CD4-positive, alpha-beta T cell treated with Interferon alpha-2 for 1 hour (primary cell): Measurements from ENCODE around the gene PANK4.
"Not testable (repeated sequence)": the region's sequence is repeated elsewhere in the genome, so short reads cannot be mapped to it uniquely, and the experiment has no call there.

ENCODE experiments used
- DNase-seq, 2 donors: peaks; one replicate each; pipeline ENCODE4 v3.0.0-alpha.2; 2020 to 2022

The PANK4 gene

DNA sequence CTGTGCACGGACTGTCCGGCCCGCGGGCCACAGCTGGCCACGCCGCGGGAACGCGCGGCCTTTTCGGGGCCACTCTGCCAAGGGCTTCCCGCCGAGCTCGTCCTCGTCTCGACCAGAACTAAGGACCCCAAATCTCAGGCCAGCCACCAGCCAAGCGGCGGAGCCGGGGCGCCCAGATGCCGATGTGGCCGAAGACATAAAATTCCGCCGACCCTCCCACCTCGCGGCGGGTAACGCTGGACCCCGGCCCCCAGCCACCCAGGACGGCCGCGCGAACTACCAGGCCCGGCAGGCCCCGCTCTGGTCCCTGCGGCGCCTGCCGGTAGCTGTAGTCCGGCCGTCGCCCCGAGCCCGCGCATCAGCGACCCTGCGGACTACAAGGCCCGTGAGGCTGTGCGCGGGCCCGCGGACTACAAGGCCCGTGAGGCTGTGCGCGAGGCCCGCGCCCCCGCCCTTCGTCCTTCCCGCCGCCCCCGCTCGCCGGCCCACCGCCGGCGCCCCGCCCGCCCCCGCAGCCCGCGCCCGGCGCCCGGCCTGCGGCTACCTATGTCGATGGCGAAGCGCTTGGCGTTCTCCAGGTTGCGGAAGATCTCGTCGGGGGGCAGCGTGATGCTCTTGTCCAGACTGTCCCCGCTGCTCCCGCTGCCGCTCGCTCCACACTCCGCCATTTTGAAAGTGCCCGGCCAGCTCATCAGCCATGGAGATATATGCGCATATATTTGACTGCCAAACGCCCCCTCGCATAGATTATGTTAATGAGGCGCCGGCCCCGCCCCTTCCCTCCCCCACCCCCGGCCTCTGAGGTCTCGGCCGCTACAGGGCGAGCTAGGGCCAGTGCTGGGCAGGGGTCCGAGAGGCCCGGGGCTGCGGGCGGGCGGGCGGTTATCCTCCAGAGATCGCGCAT is at the start of gene PANK4:
TSS of gene PANK4 (minus strand) at position 677 of the 904 bp plus-strand sequence. CDS start at position 668, 9 bp downstream.
- peak; percentile 88 to 91 for DNase-seq

DNA sequence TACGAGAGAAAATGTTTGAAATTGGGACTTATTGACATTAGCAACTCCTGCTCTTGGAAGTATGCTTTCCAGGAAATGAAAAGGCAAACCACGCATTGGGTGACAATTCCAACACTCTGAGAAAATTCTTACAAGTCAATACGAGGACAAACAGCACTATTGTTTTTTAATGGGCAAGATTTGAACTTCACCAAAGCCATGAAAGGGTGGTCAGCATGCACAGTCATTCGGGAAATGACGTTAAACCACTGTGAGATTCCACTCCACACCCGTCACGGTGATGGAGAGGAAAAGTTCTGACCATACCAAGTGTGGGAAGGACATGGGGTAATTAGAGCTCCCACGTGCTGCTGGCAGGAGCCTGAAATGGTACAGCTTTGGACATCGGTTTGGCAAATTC is 48.0 kb upstream of the PANK4 start:
- no peak for DNase-seq

DNA sequence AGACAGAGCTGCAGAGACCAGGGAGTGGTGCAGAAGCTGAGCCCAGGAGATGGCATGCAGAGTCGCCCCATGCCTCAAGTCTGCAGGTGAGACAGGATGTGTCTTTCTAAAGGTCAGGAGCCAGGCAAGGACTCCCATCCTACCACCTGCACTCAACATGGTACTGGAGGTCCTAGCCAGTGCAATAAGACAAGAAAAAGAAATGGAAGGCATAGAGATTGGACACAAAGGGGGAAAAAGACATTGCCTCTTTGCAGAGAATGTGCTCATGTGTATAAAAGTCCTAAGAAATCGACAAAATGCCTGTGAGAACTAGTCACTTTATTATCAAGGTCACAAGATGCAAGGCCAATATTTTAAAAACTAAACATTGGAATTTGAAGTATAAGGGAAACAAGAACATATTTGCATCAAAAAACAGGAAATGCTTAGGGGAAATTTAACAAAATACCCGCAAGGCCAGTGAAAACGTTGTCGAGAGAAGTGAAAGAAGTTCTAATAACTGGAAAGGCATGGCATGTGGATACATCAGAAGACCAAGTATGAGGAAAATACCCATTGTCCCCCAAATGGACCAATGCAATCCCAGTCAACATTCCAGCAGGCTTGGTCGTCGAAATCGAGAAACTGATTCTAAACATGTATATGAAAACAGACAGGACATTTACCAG is 47.0 kb upstream of the PANK4 start:
- DNase-seq, result no peak

DNA sequence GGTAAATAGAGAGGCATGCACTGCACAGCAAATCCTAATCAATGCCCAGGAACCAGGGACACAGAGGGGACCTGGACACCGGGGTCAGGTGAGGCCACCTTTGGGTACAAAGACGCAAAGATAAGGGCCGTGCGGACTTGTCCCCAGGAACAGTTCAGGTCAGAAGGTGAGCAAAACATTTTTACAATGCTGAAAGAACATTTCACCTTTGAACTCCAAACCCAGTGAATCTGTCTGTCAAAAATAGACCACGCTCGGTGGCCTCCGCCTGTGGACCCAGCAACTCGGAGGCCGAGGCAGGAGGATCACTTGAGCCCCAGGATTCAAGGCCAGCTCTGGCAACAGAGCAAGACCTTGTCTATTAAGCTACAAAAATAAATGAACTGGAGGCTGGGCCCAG is 45.0 kb upstream of the PANK4 start:
- no peak for DNase-seq

DNA sequence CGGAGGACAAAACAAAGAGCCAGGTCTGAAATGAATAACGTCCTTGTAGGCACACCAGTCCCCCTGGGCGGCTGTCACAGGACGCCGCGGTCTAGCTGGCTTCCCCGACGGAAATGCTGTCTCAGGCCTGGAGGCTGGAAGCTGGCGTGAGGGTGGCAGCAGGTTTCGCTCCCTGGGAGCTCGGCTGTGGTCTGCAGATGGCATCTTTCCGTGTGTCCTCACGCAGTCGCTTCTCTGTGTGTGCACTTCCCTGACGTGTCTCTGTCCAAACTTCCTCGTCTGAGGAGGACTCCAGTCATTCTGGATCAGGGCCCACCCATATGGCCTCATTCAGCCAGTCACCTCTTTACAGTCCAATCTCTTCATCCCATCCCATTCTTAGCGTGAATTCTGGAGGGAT is 43.9 kb upstream of the PANK4 start:
- no peak for DNase-seq

DNA sequence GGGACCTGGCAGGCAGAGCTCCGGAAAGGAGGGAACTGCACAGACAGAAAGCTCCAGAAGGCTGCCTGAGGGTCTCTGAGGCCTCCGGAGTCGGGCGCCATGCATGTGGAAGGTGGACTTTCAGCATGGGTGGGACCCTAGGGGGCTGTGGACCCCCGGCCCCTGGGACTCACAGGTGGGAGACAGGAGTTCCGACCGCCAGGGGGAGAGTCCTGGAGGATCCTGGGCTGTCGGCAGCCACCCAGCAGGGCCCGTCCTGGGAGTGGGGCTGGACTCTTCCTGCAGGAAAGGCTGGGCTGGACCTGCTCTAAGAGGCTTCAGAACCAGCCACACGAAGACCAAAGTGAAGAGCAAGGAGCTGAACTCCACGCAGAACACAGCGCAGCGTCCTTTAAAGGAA is 43.3 kb upstream of the PANK4 start:
- DNase-seq, result not testable (repeated sequence)

DNA sequence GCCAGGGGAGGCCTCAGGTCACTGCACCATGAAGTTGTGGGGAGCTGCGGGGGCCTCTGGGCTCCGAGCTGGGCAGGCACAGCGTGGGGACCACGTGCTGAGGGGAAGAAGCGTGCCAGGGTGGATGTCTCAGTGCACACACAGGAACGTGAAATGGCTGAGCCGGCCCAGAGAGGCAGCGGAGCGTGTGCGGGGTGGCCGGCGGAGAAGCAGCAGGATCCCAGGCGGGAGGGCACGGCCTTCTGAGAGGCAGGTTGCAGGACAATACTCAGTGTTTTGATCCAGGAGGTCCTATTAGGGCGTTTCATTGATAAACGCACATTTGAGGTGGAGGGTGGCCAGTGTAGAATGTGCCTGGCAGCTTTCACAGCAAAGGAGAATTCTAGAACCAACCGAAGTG is 42.7 kb upstream of the PANK4 start:
- DNase-seq, result no peak

DNA sequence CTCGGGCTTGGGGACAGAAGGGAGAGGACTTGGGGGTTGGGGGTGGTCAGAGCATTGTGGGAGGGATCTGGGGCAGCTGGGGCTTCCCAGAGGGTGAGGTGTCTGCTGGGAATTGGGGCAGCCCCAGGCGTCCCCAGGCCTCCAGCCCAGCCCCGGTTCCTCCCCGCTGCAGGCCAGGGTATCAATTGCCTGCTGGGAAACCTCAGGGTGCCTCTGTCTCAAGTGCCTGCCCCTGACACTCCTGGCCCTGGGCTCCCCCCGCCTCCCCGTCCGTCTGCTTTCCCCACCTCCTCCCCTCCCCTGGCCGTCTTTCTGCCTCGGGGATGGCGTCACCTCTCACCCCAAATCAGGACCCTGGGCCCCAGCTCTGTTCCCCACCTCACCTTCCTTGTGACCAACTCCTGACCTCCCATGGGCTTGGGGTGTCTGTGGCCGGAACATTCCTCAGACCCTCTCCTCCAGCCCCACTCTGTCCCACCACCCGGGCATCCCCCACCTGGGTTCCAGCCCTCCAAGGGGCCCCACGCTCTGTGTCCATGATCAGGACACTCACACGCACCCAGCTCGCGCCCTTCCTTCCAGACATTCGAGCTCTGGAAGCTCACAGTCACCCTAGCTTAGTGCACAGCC is 41.9 kb upstream of the PANK4 start:
- DNase-seq, result not testable (repeated sequence)

DNA sequence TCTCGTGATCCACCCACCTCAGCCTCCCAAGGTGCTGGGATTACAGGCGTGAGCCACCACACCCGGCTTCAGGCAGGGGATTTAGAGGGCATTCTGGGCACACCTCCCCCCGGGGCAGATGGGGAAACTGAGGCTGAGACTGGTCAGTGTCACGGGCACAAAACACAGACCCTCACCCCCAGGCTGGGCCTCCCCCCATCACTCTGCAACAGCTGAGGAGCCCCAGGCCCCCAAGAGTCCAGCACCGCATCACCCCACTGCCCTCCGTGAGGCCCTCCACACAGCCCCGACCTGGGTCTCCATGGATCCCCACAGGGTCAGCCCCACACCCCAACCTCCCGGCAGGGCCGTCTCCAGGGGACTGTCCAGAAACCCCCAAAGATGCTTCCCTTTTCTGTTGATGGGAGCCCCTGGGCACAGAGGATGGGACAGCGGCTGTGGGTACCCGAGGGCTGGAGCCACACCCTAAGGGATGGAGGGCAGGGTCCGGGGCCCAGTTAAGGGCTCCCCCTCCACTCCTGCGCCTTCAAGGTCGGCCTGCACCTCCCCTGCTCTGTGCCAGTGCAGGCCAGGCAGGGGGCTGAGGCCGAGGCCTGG is 40.8 kb upstream of the PANK4 start:
- DNase-seq, result no peak

DNA sequence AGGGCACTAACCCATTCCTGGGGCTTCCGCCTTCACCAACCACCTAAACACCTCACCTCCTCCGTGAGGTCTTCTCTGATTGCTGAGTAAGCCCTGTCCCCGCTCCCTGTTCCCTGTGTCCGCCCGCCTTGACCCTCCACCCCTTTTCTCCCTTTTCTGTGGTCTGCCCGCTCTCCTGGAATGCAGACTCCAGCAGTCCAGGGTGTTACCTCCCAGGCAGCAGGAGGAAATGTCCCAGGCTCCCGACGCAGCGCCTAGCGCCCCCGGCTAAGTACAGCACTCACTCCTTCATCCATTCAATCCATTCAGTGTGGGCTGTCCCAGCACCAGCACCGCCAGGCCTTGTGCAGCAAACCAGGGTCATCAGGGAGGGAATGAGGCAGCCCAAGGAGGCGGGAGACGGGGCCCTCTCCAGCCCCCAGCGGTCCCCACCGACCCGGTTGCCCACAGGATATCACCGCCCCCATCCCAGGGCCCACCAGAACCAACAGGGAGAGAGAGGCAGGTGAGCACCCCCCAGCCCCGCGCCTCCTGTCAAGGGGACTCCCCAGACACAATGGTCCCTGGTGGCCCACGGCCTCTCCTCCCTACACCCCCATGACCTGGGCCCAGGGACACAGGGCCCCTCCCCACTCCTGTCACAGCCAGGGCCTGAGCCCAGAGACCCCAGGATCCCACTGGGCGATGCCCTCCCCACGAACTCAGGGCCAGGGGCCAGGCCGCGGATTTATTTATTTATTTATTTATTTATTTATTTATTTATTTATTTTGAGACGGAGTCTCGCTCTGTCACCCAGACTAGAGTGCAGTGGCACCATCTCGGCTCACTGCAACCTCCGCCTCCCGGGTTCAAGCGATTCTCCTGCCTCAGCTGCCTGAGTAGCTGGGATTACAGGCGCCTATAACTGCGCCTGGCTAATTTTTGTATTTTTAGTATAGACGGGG is 40.0 kb upstream of the PANK4 start:
- no peak for DNase-seq

DNA sequence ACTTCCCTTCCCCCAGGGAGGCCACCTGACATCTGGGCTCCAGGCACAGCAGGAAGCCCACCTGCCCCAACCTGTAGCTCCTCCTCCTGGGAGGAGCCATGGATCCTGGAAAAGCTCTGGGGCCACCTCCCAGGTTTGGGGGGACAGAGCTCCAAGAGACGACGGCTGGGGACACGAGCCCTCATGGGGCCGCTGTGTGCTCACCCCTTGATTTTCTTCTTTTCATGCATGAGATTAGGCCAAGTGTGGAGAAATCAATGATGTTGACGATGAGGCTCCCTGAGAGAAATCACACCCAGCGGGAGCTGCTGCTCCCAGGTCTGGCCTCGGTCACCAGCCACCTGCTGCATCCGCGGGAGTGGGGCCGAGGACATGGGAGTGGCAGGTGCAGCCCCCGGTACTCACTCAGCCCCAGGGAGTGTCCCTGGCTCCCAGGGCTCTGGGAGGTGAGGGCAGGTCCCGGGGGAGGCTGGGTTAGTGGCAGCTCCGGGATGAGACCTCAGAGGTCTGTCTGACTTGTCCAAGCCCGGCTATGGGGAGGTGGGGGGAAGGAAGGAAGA is 38.5 kb upstream of the PANK4 start:
- no peak for DNase-seq

DNA sequence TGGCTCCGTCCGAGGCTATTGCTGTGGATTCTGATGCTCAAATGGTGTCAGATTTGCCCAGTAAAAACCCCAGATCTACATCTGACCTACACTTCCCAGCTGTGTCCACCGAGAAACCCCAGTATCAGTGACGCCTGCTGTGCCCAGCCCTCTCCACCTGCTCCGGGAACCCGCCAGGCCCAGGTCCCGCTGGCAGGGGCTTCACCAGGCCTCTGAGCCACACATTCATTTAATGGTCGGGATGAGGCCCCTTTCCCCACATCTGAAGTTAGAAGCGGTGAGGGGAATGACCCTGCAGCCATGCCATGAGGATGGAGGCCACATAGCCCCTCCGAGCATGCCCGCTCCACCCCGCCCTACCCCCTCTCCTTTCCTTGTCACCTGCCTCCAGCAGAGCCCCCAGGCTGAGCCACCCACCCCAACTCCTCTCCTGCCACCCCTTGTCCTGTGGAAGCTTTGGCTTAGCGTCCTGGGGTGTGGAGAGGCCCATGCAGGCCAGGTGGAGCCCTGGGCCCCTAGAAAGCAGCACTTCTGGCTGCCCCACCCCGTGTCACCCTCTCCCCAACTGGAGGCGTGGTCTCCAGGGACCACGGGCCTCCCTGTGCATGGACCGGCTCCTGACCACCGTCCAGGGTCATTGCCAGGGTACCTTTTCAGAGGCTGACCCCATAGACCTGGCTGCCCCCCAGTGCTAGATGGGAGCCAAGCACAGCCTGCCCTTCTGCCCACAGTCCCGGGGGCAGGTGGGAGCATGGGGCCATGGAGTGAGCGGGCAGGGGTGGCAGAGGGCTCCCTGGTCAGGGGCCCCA is 37.8 kb upstream of the PANK4 start:
- no peak for DNase-seq

DNA sequence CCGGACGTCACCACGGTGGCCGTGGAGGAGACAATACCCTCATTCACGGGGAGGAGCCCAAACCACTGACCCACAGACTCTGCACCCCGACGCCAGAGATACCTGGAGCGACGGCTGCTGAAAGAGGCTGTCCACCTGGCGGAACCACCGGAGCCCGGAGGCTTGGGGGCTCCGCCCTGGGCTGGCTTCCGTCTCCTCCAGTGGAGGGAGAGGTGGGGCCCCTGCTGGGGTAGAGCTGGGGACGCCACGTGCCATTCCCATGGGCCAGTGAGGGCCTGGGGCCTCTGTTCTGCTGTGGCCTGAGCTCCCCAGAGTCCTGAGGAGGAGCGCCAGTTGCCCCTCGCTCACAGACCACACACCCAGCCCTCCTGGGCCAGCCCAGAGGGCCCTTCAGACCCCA is 36.8 kb upstream of the PANK4 start:
- no peak for DNase-seq

DNA sequence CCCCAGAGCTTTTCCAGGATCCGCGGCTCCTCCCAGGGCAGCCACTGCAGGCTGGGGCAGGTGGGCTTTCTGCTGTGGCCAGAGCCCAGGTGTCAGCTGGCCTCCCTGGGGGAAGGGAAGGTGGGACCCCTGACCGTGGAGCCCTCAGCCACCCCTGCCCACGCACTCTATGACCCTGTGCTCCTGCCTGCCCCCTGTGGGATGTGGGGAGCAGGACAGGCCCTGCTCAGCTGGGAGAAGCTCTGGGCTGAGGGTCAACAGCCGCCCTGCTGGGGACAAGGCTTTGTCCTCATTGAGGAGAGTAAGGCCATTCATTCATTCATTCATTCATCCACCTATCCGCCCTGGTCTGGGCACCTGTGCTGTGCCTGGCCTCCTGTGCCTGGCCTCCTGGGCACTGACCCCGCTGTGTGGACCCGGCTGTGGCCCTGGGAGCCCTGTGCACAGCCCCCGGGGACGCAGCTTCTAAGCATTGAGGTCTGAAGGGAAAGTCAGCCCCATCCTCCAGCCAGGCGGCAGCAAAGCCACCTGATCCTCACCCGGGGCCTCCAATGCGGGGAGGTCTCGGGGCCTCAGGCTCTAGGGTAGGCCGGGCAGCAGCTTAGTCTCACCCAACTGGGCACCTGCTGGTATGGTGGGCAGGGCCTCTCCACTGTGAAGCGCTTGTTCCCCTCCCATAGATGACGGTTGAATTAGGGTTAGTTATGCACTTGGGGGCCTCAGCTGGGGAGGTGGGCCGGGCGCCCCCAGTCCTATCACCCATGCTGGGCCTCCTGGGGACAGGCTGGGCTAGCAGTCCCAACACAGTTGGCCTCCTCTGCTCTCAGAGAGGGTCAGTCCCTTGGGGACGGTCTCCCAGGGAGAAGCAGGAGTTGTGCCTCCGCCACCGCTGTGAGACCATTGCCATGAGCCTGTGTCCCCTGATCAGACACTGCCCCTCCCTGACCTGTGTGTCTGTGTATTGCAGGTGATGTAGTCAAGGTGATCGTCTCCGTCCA is 35.8 kb upstream of the PANK4 start:
- DNase-seq, result peak in 1 of 2 donors; percentile 33

DNA sequence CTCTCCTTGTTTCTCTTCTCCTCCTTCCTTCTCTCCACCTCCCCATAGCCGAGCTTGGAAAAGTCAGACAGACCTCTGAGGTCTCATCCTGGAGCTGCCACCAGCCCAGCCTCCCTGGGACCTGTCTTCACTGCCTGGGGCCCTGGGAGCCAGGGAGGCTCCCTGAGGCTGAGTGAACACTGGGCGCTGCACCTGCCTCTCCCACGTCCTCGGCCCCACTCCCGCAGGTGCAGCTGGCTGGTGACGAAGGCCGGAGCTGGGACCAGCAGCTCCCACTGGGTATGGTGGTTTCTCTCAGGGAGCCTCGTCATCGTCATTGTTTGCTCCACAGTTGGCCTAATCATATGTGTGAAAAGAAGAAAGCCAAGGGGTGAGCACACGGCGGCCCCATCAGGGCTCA is 35.0 kb upstream of the PANK4 start:
- DNase-seq, result no peak

DNA sequence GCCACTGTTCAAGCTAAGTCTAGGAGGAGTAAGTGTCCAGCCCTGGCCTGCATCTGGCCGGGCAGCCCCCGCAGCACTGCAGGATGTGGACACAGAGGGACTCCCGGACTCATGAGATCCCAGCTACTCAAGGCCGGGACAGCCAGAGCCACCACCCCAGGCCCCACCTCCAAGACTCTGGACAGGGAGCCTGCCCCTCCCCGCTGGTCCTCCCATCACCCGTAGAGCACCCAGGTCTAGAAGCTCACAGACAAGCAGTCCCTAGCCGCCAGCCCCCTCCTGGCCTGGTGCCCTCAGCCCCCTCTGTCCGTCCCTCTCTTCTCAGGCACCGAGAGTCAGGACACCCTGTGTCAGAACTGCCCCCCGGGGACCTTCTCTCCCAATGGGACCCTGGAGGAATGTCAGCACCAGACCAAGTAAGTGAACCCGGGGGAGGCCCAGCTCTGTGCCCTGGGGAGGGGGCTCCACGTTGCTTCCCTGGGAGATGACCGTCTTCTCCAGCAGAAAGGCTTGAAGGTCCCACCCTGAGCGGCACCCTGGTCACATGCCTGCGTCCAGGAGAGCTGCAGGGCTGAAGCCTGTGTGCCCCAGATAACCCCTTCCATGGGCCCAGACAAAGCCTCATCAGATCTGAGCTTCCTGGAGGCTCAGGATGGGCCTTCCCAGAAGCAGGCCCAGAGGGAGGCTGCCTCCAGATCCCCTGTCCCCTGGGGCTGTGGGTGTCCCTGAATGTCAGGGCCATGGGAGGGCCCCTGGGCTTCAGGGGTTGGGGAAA is 34.1 kb upstream of the PANK4 start:
- DNase-seq, result no peak

DNA sequence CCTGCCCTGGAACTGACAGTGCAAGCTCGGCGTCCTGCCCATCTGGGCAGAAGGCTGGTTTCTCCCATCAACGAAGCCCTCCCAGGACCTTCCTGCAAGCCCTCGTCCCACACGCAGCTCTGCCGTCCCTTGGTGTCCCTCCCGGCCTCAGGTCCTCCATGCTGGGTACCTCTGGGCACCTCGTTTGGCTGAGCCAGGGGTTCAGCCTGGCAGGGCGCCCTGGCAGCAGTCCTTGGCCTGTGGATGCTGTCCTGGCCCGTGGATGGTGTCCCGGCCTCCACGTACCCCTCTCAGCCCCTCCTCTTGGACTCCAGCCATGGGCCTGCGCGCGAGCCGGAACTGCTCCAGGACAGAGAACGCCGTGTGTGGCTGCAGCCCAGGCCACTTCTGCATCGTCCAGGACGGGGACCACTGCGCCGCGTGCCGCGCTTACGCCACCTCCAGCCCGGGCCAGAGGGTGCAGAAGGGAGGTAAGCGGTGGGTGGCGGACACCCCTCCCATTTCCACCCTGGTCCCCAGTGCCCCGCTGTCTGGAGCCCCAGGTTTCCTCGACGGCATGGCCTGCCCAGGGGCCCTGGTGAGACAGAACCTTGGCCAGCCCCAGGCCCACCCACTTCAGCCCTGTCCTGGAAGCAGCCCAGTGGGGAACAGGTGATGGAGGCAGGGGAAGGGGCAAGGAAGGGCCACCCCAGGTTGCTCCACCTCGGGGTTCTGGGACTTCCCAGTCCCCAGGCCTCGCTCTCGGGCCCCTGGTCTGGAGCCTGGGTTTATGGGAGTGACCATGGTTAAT is 33.3 kb upstream of the PANK4 start:
- DNase-seq, result no peak

DNA sequence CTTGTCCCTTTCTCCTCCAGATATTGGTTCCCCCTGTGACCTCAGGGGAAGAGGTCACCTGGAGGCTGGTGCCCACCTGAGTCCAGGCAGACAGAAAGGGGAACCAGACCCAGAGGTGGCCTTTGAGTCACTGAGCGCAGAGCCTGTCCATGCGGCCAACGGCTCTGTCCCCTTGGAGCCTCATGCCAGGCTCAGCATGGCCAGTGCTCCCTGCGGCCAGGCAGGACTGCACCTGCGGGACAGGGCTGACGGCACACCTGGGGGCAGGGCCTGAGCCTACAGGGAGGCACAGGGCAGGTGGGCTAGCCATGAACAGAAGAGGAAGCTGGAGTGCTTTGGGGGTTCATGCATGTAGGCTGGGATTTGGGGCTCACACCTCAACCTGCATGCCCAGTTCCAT is 32.5 kb upstream of the PANK4 start:
- no peak for DNase-seq
